NCI-H748 (cell line): ENCODE data around the gene TECTB.
"Not testable (repeated sequence)": the region's sequence is repeated elsewhere in the genome, so short reads cannot be mapped to it uniquely, and the experiment has no call there.

Experiments
- DNase-seq: peaks from one replicate; lab custom pipeline; 2025; ENCODE audit not compliant: unreplicated experiment; lab: John Stamatoyannopoulos, UW

TECTB gene

DNA sequence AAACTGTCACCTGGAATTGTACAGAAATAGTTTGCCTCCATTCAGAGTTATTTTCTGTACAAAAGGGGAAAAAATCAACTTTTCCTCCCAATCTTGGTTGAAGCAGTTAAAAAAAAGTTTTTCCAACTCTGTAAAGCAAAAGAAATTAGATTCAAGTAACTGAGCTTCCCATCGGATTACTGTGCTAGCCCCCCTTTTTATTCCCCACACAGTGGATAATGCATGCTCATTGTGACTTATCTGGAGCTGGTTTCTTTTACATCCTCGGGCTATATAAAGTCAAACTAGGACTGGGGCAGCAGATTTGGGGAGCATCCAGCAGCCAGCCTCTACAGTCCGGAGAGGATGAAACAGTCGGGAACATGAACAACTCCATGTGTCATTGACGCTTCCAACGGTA, at the start of gene TECTB:
TECTB (plus strand) TSS at position 301 of the 400 bp plus-strand sequence. CDS start 335 bp downstream, outside the sequence.
- DNase-seq: no peak

- DNase-seq: no peak
Observed at GRCh38 chr10:112235141-112235540, 48.1 kb upstream of the TECTB start.

GRCh38 chr10:112235920-112236319, 47.3 kb upstream of the TECTB start:
- no peak for DNase-seq

GRCh38 chr10:112236486-112236885, 46.7 kb upstream of the TECTB start:
- DNase-seq: no peak

DNA sequence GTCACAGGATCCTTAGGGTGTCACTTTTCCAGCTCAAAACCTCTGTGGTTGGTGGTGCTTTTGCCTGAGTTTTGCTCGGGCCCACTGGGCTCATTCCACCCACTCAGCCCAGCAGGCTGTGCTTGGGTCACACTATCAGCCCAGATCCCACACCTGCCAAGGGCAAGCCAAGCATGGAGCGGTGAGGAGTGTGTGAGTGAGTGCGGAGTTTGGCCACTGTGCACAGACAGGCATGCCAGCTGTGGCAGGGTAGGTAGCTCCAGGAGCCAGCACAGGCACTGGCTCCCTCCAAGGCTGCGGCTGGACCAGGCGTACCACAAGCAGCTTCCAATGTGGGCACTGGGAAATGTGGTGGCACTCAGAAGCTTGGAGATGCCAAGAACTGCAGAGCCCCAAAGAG, 43.9 kb upstream of the TECTB start:
- DNase-seq: no peak

DNA sequence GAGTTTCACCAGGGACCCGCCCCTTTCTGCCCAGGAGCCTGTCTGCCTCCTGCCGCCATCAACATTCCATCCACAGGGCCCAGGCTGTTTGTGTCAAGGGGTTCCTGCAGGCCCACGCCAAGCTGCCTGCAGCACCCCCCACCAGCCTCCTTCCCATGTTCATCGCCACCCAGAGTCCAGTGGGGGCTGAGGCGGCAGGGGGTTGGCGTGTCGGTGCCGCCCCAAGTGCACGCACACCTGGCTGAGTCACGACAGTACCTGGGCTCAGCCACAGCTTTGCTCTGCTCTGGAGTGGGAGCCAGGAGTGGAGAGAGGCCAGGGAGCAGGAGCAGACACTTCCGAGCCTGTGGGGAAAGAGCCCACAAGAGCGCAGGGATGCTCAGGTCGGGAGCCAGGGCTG, 42.8 kb upstream of the TECTB start:
- no peak for DNase-seq

GRCh38 chr10:112241651-112242341, 41.4 kb upstream of the TECTB start:
- DNase-seq: no peak

DNA sequence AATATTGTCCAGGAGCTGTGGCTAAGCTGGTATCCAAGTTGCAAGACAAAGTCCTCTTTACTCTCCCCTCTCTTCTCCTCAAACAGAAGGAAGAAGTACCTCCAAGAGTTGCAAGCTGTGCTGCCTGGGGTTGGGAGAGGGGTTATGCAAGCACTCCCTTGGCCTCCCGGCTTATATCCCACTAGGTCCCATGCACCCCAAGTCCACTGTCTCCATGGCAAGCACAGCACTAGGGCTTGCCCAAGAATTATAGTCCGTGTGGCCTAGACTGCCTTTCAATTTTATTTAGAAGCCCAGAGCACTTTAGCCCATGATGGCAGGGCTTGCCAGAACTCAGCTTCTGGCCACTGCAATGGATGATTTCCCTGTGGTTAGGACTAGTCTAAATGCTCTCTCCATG, 40.4 kb upstream of the TECTB start:
- DNase-seq: no peak

GRCh38 chr10:112243713-112244112, 39.5 kb upstream of the TECTB start:
- DNase-seq: no peak

- DNase-seq: no peak
Observed at GRCh38 chr10:112244197-112244596, 39.0 kb upstream of the TECTB start.

- no peak for DNase-seq
Observed at GRCh38 chr10:112247791-112248190, 35.4 kb upstream of the TECTB start.

- DNase-seq: no peak
Observed at GRCh38 chr10:112248584-112249295, 34.5 kb upstream of the TECTB start.

- no peak for DNase-seq
Observed at GRCh38 chr10:112249722-112250121, 33.5 kb upstream of the TECTB start.

GRCh38 chr10:112250555-112250954, 32.6 kb upstream of the TECTB start:
- no peak for DNase-seq

GRCh38 chr10:112251238-112251637, 32.0 kb upstream of the TECTB start:
- not testable (repeated sequence) for DNase-seq

DNA sequence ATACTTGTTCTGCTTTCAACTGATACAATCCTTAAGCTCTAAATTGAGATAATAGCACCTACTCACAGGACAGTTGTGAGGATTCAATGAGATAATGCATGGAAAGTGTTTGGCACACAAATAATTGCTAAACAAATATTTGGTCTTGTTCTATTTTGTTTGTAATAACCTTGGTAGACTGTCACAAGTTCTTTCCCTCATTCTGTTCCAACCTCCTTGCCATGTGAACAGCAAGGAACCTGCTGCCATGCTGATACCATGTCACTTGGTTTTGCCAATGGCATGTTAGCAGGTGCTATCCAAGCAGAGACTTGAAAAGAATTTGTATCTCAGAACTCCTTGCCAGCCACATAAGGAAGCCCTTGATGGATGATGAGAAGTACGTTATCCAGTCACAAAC, 24.8 kb upstream of the TECTB start:
- DNase-seq: peak; percentile 1

- DNase-seq: no peak
Observed at GRCh38 chr10:112259688-112260087, 23.5 kb upstream of the TECTB start.

GRCh38 chr10:112260831-112261230, 22.4 kb upstream of the TECTB start:
- no peak for DNase-seq

DNA sequence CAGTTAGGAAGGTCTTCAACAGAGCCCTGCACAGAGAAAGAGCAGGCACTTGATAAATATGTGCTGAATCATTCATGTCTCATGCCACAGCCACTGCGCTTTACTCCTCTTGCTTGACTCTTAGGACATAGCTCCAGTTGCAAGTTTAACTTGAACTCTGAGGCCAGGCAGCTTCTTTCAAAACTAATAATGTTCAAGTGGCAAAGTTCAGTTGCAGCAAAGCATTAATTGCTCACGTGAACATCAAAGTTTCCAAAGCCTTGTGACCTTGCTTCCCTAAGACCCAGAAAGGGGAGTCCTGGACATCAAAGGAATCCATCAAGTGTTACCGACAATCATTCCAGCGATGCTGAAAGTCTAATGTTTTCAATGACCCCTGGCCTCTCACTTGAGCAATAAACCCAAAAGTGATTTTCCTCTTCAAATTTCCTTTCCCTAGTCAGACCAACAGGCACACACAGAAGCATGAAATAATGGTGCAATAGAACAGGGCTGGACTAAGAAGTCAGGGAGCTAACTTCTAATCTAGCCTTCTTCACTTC, 21.8 kb upstream of the TECTB start:
- DNase-seq: no peak

DNA sequence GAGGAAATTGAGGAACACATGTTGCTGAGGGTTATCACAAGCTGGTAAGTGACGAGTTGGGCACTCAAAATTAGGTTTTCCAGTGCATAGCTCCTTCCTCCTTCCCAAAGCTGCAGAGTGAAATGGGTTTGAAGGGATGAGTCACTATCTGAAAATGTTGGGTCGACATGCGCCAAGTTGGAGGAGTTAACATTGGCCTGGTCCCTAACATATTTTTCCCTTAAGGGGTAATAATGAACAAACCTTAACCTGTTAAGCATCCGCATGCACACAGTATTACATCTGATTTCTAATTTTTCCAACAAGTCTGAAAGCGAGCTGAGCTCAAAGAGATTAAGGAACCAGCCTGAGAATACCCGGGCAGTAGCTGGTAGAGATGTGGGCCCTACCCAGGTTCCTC, 20.7 kb upstream of the TECTB start:
- DNase-seq: no peak

DNA sequence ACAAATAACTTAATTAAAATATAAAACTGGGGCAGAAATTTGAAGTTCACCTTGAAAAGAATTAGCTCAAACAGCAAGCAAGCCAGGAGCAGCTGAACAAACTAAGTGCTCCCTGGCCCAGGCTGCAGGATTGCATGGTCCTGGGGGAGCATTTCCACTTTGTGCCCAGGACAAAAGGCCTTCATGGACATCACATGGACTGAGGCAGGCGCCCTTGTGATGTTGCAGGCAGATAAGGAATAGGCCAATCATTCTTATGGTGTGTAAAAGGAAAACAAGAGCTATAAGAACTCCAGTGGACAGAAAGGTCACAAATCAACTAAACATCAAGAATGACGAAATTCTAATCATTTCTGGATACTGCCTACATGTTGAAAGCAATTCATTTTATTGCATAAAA, 17.5 kb upstream of the TECTB start:
- DNase-seq: no peak

- DNase-seq: no peak
Observed at GRCh38 chr10:112269266-112269665, 13.9 kb upstream of the TECTB start.
